ENCODE data around the gene CXADR.

DNA sequence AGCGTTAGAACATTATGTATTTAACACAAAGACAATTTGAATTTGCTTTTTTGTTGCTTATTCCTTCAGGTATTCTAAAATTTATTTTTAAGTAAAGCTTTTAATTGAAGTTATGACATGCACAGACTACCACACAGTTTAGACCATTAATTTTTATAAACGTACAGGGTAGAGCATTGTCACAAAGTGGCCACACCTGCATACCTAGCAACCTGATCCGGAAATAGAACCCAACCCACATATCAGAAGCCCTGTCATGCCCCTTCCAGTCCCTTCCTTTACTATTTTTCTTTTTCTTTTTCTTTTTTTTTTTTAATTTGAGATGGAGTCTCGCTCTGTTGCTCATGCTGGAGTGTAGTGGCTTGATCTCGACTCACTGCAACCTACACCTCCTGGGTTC, 16.8 kb downstream of the CXADR start:
- TF ChIP-seq, protein P1, sequence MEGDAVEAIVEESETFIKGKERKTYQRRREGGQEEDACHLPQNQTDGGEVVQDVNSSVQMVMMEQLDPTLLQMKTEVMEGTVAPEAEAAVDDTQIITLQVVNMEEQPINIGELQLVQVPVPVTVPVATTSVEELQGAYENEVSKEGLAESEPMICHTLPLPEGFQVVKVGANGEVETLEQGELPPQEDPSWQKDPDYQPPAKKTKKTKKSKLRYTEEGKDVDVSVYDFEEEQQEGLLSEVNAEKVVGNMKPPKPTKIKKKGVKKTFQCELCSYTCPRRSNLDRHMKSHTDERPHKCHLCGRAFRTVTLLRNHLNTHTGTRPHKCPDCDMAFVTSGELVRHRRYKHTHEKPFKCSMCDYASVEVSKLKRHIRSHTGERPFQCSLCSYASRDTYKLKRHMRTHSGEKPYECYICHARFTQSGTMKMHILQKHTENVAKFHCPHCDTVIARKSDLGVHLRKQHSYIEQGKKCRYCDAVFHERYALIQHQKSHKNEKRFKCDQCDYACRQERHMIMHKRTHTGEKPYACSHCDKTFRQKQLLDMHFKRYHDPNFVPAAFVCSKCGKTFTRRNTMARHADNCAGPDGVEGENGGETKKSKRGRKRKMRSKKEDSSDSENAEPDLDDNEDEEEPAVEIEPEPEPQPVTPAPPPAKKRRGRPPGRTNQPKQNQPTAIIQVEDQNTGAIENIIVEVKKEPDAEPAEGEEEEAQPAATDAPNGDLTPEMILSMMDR (IDR thresholded peaks at IDR 0.05; ENCODE audit: insufficient read depth, low read length) = no peak
- TF ChIP-seq POLR2AphosphoS5 (IDR thresholded peaks at IDR 0.05; ENCODE audit: low read depth) = no peak
- TF ChIP-seq GABPA (IDR thresholded peaks at IDR 0.05; ENCODE audit: low read depth) = no peak
- TF ChIP-seq, protein P2, sequence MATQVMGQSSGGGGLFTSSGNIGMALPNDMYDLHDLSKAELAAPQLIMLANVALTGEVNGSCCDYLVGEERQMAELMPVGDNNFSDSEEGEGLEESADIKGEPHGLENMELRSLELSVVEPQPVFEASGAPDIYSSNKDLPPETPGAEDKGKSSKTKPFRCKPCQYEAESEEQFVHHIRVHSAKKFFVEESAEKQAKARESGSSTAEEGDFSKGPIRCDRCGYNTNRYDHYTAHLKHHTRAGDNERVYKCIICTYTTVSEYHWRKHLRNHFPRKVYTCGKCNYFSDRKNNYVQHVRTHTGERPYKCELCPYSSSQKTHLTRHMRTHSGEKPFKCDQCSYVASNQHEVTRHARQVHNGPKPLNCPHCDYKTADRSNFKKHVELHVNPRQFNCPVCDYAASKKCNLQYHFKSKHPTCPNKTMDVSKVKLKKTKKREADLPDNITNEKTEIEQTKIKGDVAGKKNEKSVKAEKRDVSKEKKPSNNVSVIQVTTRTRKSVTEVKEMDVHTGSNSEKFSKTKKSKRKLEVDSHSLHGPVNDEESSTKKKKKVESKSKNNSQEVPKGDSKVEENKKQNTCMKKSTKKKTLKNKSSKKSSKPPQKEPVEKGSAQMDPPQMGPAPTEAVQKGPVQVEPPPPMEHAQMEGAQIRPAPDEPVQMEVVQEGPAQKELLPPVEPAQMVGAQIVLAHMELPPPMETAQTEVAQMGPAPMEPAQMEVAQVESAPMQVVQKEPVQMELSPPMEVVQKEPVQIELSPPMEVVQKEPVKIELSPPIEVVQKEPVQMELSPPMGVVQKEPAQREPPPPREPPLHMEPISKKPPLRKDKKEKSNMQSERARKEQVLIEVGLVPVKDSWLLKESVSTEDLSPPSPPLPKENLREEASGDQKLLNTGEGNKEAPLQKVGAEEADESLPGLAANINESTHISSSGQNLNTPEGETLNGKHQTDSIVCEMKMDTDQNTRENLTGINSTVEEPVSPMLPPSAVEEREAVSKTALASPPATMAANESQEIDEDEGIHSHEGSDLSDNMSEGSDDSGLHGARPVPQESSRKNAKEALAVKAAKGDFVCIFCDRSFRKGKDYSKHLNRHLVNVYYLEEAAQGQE (IDR thresholded peaks at IDR 0.05; ENCODE audit: insufficient replicate concordance, low read depth) = no peak

All from HL-60 (cell line).